ENCODE data around the gene GRIK1. TPM values are rescaled to one million over a fixed set of nuclear protein-coding genes. Genes with fewer than 3 reads are reported as not detected.

Gene GRIK1
- total RNA-seq, 1 donor from 2014 or later = 0.31 TPM

- no peak for DNase-seq
Measured at GRCh38 chr21:29827647-29828046, 112.1 kb downstream of the GRIK1 start.

- no peak for DNase-seq
Measured at GRCh38 chr21:29827236-29827635, 112.6 kb downstream of the GRIK1 start.

GRCh38 chr21:29826386-29826785, 113.4 kb downstream of the GRIK1 start:
- no peak for DNase-seq

GRCh38 chr21:29825936-29826335, 113.9 kb downstream of the GRIK1 start:
- DNase-seq = no peak

GRCh38 chr21:29825345-29825744, 114.5 kb downstream of the GRIK1 start:
- no peak for DNase-seq

GRCh38 chr21:29822064-29822463, 117.7 kb downstream of the GRIK1 start:
- no peak for DNase-seq

GRCh38 chr21:29821230-29821629, 118.6 kb downstream of the GRIK1 start:
- DNase-seq = no peak

GRCh38 chr21:29819675-29820326, 120.0 kb downstream of the GRIK1 start:
- DNase-seq = no peak

- DNase-seq = no peak
Measured at GRCh38 chr21:29818383-29818921, 121.3 kb downstream of the GRIK1 start.

GRCh38 chr21:29817450-29817849, 122.3 kb downstream of the GRIK1 start:
- DNase-seq = no peak

- DNase-seq = no peak
Measured at GRCh38 chr21:29812947-29813346, 126.8 kb downstream of the GRIK1 start.

GRCh38 chr21:29810871-29811270, 128.9 kb downstream of the GRIK1 start:
- DNase-seq = peak; percentile 4

- DNase-seq = peak; percentile 56
Measured at GRCh38 chr21:29808153-29808552, 131.6 kb downstream of the GRIK1 start.

- no peak for DNase-seq
Measured at GRCh38 chr21:29805105-29805504, 134.7 kb downstream of the GRIK1 start.

GRCh38 chr21:29803191-29803590, 136.6 kb downstream of the GRIK1 start:
- DNase-seq = no peak

- no peak for DNase-seq
Measured at GRCh38 chr21:29801122-29801521, 138.7 kb downstream of the GRIK1 start.

- no peak for DNase-seq
Measured at GRCh38 chr21:29800056-29800455, 139.7 kb downstream of the GRIK1 start.

- DNase-seq = no peak
Measured at GRCh38 chr21:29798840-29799239, 141.0 kb downstream of the GRIK1 start.

GRCh38 chr21:29797155-29797554, 142.6 kb downstream of the GRIK1 start:
- no peak for DNase-seq

GRCh38 chr21:29793712-29794111, 146.1 kb downstream of the GRIK1 start:
- no peak for DNase-seq

GRCh38 chr21:29789393-29789792, 150.4 kb downstream of the GRIK1 start:
- DNase-seq = no peak

GRCh38 chr21:29788752-29789151, 151.0 kb downstream of the GRIK1 start:
- DNase-seq = no peak

- no peak for DNase-seq
Measured at GRCh38 chr21:29787361-29787909, 152.4 kb downstream of the GRIK1 start.

All from tongue (tissue), 2 donors.